CD4-positive, alpha-beta T cell treated with Interleukin-12 subunit alpha and Interleukin-12 subunit beta, for 1 hour (primary cell): Measurements from ENCODE around the gene MEG3.

Experiments
- DNase-seq: peaks from one replicate; pipeline ENCODE4 v3.0.0-alpha.2; 2020

Gene MEG3

GRCh38 chr14:100867631-100868315 lies 41.9 kb downstream of the MEG3 start:
- DNase-seq = no peak

GRCh38 chr14:100868621-100869370 lies 42.9 kb downstream of the MEG3 start:
- DNase-seq = no peak

- no peak for DNase-seq
These were observed 45.6 kb downstream of the MEG3 start for GRCh38 chr14:100871234-100872186.

GRCh38 chr14:100872259-100873095 lies 46.6 kb downstream of the MEG3 start:
- no peak for DNase-seq

- DNase-seq = no peak
These were observed 47.2 kb downstream of the MEG3 start for GRCh38 chr14:100873096-100873482.

GRCh38 chr14:100874051-100874410 lies 48.1 kb downstream of the MEG3 start:
- no peak for DNase-seq

GRCh38 chr14:100874411-100875091 lies 48.6 kb downstream of the MEG3 start:
- no peak for DNase-seq

- DNase-seq = no peak
These were observed 49.2 kb downstream of the MEG3 start for GRCh38 chr14:100875126-100875525.

- no peak for DNase-seq
These were observed 50.1 kb downstream of the MEG3 start for GRCh38 chr14:100875861-100876590.

GRCh38 chr14:100878271-100879146 lies 52.6 kb downstream of the MEG3 start:
- no peak for DNase-seq

- no peak for DNase-seq
These were observed 53.3 kb downstream of the MEG3 start for GRCh38 chr14:100879194-100879593.

- no peak for DNase-seq
These were observed 53.9 kb downstream of the MEG3 start for GRCh38 chr14:100879782-100880181.

- no peak for DNase-seq
These were observed 54.6 kb downstream of the MEG3 start for GRCh38 chr14:100880271-100881101.

- DNase-seq = no peak
These were observed 55.5 kb downstream of the MEG3 start for GRCh38 chr14:100881211-100882025.

GRCh38 chr14:100882026-100882967 lies 56.4 kb downstream of the MEG3 start:
- no peak for DNase-seq

GRCh38 chr14:100882991-100883788 lies 57.3 kb downstream of the MEG3 start:
- no peak for DNase-seq
